ENCODE measurements around the gene SBK2.
"Not testable (repeated sequence)": the region's sequence is repeated elsewhere in the genome, so short reads cannot be mapped to it uniquely, and the experiment has no call there.

The SBK2 gene

GRCh38 chr19:55504981-55505380 is 32.0 kb downstream of the SBK2 start:
- Histone ChIP-seq H3K9me3 (ENCODE audit: control insufficient read depth, low read depth, low read length) (no peaks in the 10 kb centered on the region), H3K9ac (ENCODE audit: low read length) (no peak overlapping the region), H3K36me3 (ENCODE audit: control insufficient read depth, low read depth, low read length) (no peaks in the 10 kb centered on the region), H3K4me3 (ENCODE audit: low read length) (no peak overlapping the region), H3K27me3 (ENCODE audit: control insufficient read depth, insufficient read depth, low read length) (peaks cover 35% of the 10 kb centered on the region), H3K4me1 (ENCODE audit: control insufficient read depth, low read depth, low read length) (no peaks in the 10 kb centered on the region), H3K27ac (ENCODE audit: low read length) (no peak overlapping the region)

- H3K27me3 ChIP-seq (ENCODE audit: control insufficient read depth, insufficient read depth, low read length), result peaks cover 35% of the 10 kb centered on the region
- no peaks in the 10 kb centered on the region for H3K4me1 ChIP-seq (ENCODE audit: control insufficient read depth, low read depth, low read length)
- H3K36me3 ChIP-seq (ENCODE audit: control insufficient read depth, low read depth, low read length), result no peaks in the 10 kb centered on the region
- no peak overlapping the region for H3K9ac ChIP-seq (ENCODE audit: low read length)
- H3K4me3 ChIP-seq (ENCODE audit: low read length), result no peak overlapping the region
- no peak overlapping the region for H3K27ac ChIP-seq (ENCODE audit: low read length)
- H3K9me3 ChIP-seq (ENCODE audit: control insufficient read depth, low read depth, low read length), result no peaks in the 10 kb centered on the region
Observed at GRCh38 chr19:55504252-55504603, 32.7 kb downstream of the SBK2 start.

GRCh38 chr19:55503502-55504251 is 33.3 kb downstream of the SBK2 start:
- Histone ChIP-seq H3K4me1 (ENCODE audit: control insufficient read depth, low read depth, low read length) (no peaks in the 10 kb centered on the region), H3K27ac (ENCODE audit: low read length) (no peak overlapping the region), H3K9ac (ENCODE audit: low read length) (no peak overlapping the region), H3K4me3 (ENCODE audit: low read length) (peak overlapping the region; percentile 25), H3K36me3 (ENCODE audit: control insufficient read depth, low read depth, low read length) (no peaks in the 10 kb centered on the region), H3K9me3 (ENCODE audit: control insufficient read depth, low read depth, low read length) (no peaks in the 10 kb centered on the region), H3K27me3 (ENCODE audit: control insufficient read depth, insufficient read depth, low read length) (peaks cover 35% of the 10 kb centered on the region)

GRCh38 chr19:55503157-55503501 is 33.8 kb downstream of the SBK2 start:
- no peaks in the 10 kb centered on the region for H3K9me3 ChIP-seq (ENCODE audit: control insufficient read depth, low read depth, low read length)
- peaks cover 35% of the 10 kb centered on the region for H3K27me3 ChIP-seq (ENCODE audit: control insufficient read depth, insufficient read depth, low read length)
- H3K9ac ChIP-seq (ENCODE audit: low read length), result no peak overlapping the region
- H3K4me1 ChIP-seq (ENCODE audit: control insufficient read depth, low read depth, low read length), result no peaks in the 10 kb centered on the region
- no peaks in the 10 kb centered on the region for H3K36me3 ChIP-seq (ENCODE audit: control insufficient read depth, low read depth, low read length)
- H3K4me3 ChIP-seq (ENCODE audit: low read length), result no peak overlapping the region
- H3K27ac ChIP-seq (ENCODE audit: low read length), result no peak overlapping the region

GRCh38 chr19:55502197-55502952 is 34.6 kb downstream of the SBK2 start:
- Histone ChIP-seq H3K4me3 (ENCODE audit: low read length) (no peak overlapping the region), H3K9ac (ENCODE audit: low read length) (no peak overlapping the region), H3K27ac (ENCODE audit: low read length) (no peak overlapping the region), H3K9me3 (ENCODE audit: control insufficient read depth, low read depth, low read length) (no peaks in the 10 kb centered on the region), H3K36me3 (ENCODE audit: control insufficient read depth, low read depth, low read length) (no peaks in the 10 kb centered on the region), H3K4me1 (ENCODE audit: control insufficient read depth, low read depth, low read length) (no peaks in the 10 kb centered on the region), H3K27me3 (ENCODE audit: control insufficient read depth, insufficient read depth, low read length) (peaks cover 35% of the 10 kb centered on the region)

GRCh38 chr19:55500368-55500952 is 36.5 kb downstream of the SBK2 start:
- H3K27me3 ChIP-seq (ENCODE audit: control insufficient read depth, insufficient read depth, low read length), result peaks cover 33% of the 10 kb centered on the region
- H3K4me3 ChIP-seq (ENCODE audit: low read length), result no peak overlapping the region
- no peak overlapping the region for H3K27ac ChIP-seq (ENCODE audit: low read length)
- H3K36me3 ChIP-seq (ENCODE audit: control insufficient read depth, low read depth, low read length), result no peaks in the 10 kb centered on the region
- H3K9me3 ChIP-seq (ENCODE audit: control insufficient read depth, low read depth, low read length), result no peaks in the 10 kb centered on the region
- H3K4me1 ChIP-seq (ENCODE audit: control insufficient read depth, low read depth, low read length), result peaks cover 8% of the 10 kb centered on the region
- no peak overlapping the region for H3K9ac ChIP-seq (ENCODE audit: low read length)

- Histone ChIP-seq H3K9ac (ENCODE audit: low read length) (no peak overlapping the region), H3K27ac (ENCODE audit: low read length) (no peak overlapping the region), H3K9me3 (ENCODE audit: control insufficient read depth, low read depth, low read length) (no peaks in the 10 kb centered on the region), H3K27me3 (ENCODE audit: control insufficient read depth, insufficient read depth, low read length) (peaks cover 22% of the 10 kb centered on the region), H3K4me3 (ENCODE audit: low read length) (no peak overlapping the region), H3K4me1 (ENCODE audit: control insufficient read depth, low read depth, low read length) (peaks cover 8% of the 10 kb centered on the region), H3K36me3 (ENCODE audit: control insufficient read depth, low read depth, low read length) (no peaks in the 10 kb centered on the region)
Observed at GRCh38 chr19:55498246-55498840, 38.6 kb downstream of the SBK2 start.

GRCh38 chr19:55497763-55498162 is 39.2 kb downstream of the SBK2 start:
- peaks cover 8% of the 10 kb centered on the region for H3K4me1 ChIP-seq (ENCODE audit: control insufficient read depth, low read depth, low read length)
- H3K27ac ChIP-seq (ENCODE audit: low read length), result no peak overlapping the region
- H3K9me3 ChIP-seq (ENCODE audit: control insufficient read depth, low read depth, low read length), result no peaks in the 10 kb centered on the region
- H3K27me3 ChIP-seq (ENCODE audit: control insufficient read depth, insufficient read depth, low read length), result peaks cover 16% of the 10 kb centered on the region
- no peaks in the 10 kb centered on the region for H3K36me3 ChIP-seq (ENCODE audit: control insufficient read depth, low read depth, low read length)
- H3K9ac ChIP-seq (ENCODE audit: low read length), result no peak overlapping the region
- H3K4me3 ChIP-seq (ENCODE audit: low read length), result no peak overlapping the region

- H3K4me3 ChIP-seq (ENCODE audit: low read length); H3K27me3 ChIP-seq (ENCODE audit: control insufficient read depth, insufficient read depth, low read length); H3K9me3 ChIP-seq (ENCODE audit: control insufficient read depth, low read depth, low read length); H3K4me1 ChIP-seq (ENCODE audit: control insufficient read depth, low read depth, low read length); H3K27ac ChIP-seq (ENCODE audit: low read length); H3K9ac ChIP-seq (ENCODE audit: low read length); H3K36me3 ChIP-seq (ENCODE audit: control insufficient read depth, low read depth, low read length): not testable (repeated sequence)
Observed at GRCh38 chr19:55496820-55497219, 40.1 kb downstream of the SBK2 start.

- Histone ChIP-seq H3K27me3 (ENCODE audit: control insufficient read depth, insufficient read depth, low read length) (no peaks in the 10 kb centered on the region), H3K9me3 (ENCODE audit: control insufficient read depth, low read depth, low read length) (no peaks in the 10 kb centered on the region), H3K9ac (ENCODE audit: low read length) (no peak overlapping the region), H3K4me3 (ENCODE audit: low read length) (no peak overlapping the region), H3K36me3 (ENCODE audit: control insufficient read depth, low read depth, low read length) (no peaks in the 10 kb centered on the region), H3K4me1 (ENCODE audit: control insufficient read depth, low read depth, low read length) (peaks cover 8% of the 10 kb centered on the region), H3K27ac (ENCODE audit: low read length) (no peak overlapping the region)
Observed at GRCh38 chr19:55495646-55496349, 41.1 kb downstream of the SBK2 start.

- no peaks in the 10 kb centered on the region for H3K9me3 ChIP-seq (ENCODE audit: control insufficient read depth, low read depth, low read length)
- H3K4me3 ChIP-seq (ENCODE audit: low read length), result no peak overlapping the region
- H3K27me3 ChIP-seq (ENCODE audit: control insufficient read depth, insufficient read depth, low read length), result no peaks in the 10 kb centered on the region
- H3K4me1 ChIP-seq (ENCODE audit: control insufficient read depth, low read depth, low read length), result peaks cover 13% of the 10 kb centered on the region
- H3K9ac ChIP-seq (ENCODE audit: low read length), result no peak overlapping the region
- no peaks in the 10 kb centered on the region for H3K36me3 ChIP-seq (ENCODE audit: control insufficient read depth, low read depth, low read length)
- H3K27ac ChIP-seq (ENCODE audit: low read length), result no peak overlapping the region
Observed at GRCh38 chr19:55494172-55494761, 42.7 kb downstream of the SBK2 start.
